ENCODE results near the gene NTMT2. TPM values are rescaled to one million over a fixed set of nuclear protein-coding genes. Genes with fewer than 3 reads are reported as not detected.

Gene NTMT2
- polyA plus RNA-seq, 1 donor from 2014 or later = 0.27 TPM

GRCh38 chr1:170131984-170132383 is 13.8 kb upstream of the NTMT2 start:
- Histone ChIP-seq H3K36me3 (ENCODE audit: insufficient read depth, low read length) (no peaks in the 10 kb centered on the region), H2AFZ (ENCODE audit: low read depth, low read length) (no peak overlapping the region), H3K9me3 (ENCODE audit: low read length) (no peaks in the 10 kb centered on the region), H3F3A (ENCODE audit: insufficient read depth, low read length, poor library complexity, severe bottlenecking) (no peaks in the 10 kb centered on the region), H3K4me2 (ENCODE audit: low read length) (no peak overlapping the region), H3K79me2 (replicated peaks; ENCODE audit: insufficient read depth, low read length) (no peaks in the 10 kb centered on the region), H3K9ac (ENCODE audit: low read length) (no peak overlapping the region), H4K20me1 (ENCODE audit: insufficient read depth) (no peaks in the 10 kb centered on the region), H3K9me2 (ENCODE audit: insufficient read depth, low read length) (no peaks in the 10 kb centered on the region), H3K27ac (ENCODE audit: low read length) (no peak overlapping the region), H3K27me3 (ENCODE audit: insufficient read depth, low read depth, low read length) (no peaks in the 10 kb centered on the region), H3K4me3 (ENCODE audit: low read length) (no peak overlapping the region)
- no peak for TF ChIP-seq POLR2AphosphoS5 (IDR thresholded peaks at IDR 0.05)

- Histone ChIP-seq H3K79me2 (replicated peaks; ENCODE audit: insufficient read depth, low read length) (no peaks in the 10 kb centered on the region), H2AFZ (ENCODE audit: low read depth, low read length) (no peak overlapping the region), H3K9me3 (ENCODE audit: low read length) (no peaks in the 10 kb centered on the region), H3K27ac (ENCODE audit: low read length) (no peak overlapping the region), H3K27me3 (ENCODE audit: insufficient read depth, low read depth, low read length) (no peaks in the 10 kb centered on the region), H3K36me3 (ENCODE audit: insufficient read depth, low read length) (no peaks in the 10 kb centered on the region), H3K4me2 (ENCODE audit: low read length) (no peak overlapping the region), H3K4me3 (ENCODE audit: low read length) (no peak overlapping the region), H4K20me1 (ENCODE audit: insufficient read depth) (no peaks in the 10 kb centered on the region), H3K9me2 (ENCODE audit: insufficient read depth, low read length) (no peaks in the 10 kb centered on the region), H3F3A (ENCODE audit: insufficient read depth, low read length, poor library complexity, severe bottlenecking) (no peaks in the 10 kb centered on the region), H3K9ac (ENCODE audit: low read length) (no peak overlapping the region)
- TF ChIP-seq EZH2 (IDR thresholded peaks at IDR 0.05; ENCODE audit: borderline replicate concordance, insufficient read depth, low read length, poor library complexity, severe bottlenecking) (no peak), MXI1 (conservative IDR thresholded peaks at IDR 0.05; ENCODE audit: poor library complexity, severe bottlenecking) (no peak), POLR2AphosphoS5 (IDR thresholded peaks at IDR 0.05) (no peak), EP300 (conservative IDR thresholded peaks at IDR 0.05; ENCODE audit: poor library complexity, severe bottlenecking) (no peak), CTCF (IDR thresholded peaks at IDR 0.05; ENCODE audit: poor library complexity, severe bottlenecking) (no peak), RAD21 (conservative IDR thresholded peaks at IDR 0.05) (no peak), REST (IDR thresholded peaks at IDR 0.05; ENCODE audit: borderline replicate concordance) (no peak), TAF1 (IDR thresholded peaks at IDR 0.05; ENCODE audit: low read depth) (no peak), SMC3 (conservative IDR thresholded peaks at IDR 0.05; ENCODE audit: poor library complexity) (no peak)
These were observed 11.8 kb upstream of the NTMT2 start for GRCh38 chr1:170133766-170134495.
